GM21515 (cell line): Measurements from ENCODE around the gene BCAS3.
"Not testable (repeated sequence)": the region's sequence is repeated elsewhere in the genome, so short reads cannot be mapped to it uniquely, and the experiment has no call there.

Experiments used
- ATAC-seq: cut with Tn5 transposase; IDR thresholded peaks from one replicate; pipeline ENCODE4 v1.9.1; 2021; ENCODE audit not compliant: unreplicated experiment

BCAS3 gene

DNA sequence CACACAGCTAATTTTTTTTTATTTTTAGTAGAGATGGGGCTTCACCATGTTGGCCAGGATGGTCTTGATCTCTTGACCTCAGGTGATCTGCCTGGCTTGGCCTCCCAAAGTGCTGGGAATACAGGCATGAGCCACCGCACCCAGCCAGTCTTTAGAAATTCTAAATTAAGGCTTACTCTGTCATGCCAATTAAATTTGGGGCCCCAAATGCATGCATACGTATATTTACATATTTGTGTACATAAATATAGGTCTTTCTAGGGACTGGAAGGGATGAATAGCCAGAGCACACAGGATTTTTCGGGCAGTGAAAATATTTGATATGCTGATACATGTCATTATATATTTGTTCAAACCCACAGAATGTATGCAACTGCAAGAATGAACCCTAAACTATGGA is 105.1 kb downstream of the BCAS3 start:
- no peak for ATAC-seq

GRCh38 chr17:60790205-60790604 is 112.6 kb downstream of the BCAS3 start:
- ATAC-seq, result no peak

- no peak for ATAC-seq
Observed at GRCh38 chr17:60792250-60792898, 114.7 kb downstream of the BCAS3 start.

DNA sequence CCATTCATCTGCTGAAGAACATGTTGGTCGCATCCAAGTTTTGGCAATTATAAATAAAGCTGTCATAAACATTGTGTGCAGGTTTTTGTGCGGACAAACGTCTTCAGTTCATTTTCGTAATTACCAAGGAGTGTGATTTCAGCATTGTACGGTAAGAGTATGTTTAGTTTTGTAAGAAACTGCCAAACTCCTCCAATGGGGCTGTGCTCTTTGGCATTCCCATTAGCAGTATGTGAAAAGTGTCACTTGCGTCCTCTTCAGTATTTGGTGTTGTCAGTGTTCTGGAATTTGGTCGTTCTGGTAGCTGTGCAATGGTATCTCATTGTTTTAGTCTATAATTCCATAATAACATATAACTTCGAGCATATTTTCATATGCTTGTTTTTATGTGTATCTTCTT is 120.9 kb downstream of the BCAS3 start:
- no peak for ATAC-seq

DNA sequence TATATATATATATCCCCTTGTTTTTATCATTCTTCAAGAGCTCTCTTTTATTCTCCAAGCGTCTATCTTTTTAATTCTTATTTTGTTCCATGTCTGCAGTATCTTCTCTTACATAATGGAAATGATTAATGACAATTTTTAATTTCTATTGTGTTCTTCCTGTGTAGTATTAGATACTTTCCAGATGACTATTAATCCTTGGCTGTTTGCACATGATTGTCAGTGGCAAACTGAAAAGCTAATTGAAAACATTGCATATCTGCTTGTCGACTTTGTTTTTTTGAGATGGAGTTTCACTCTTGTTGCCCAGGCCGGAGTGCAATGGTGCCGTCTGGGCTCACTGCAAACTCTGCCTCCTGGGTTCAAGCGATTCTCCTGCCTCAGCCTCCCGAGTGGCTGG is 124.7 kb downstream of the BCAS3 start:
- ATAC-seq, result no peak

DNA sequence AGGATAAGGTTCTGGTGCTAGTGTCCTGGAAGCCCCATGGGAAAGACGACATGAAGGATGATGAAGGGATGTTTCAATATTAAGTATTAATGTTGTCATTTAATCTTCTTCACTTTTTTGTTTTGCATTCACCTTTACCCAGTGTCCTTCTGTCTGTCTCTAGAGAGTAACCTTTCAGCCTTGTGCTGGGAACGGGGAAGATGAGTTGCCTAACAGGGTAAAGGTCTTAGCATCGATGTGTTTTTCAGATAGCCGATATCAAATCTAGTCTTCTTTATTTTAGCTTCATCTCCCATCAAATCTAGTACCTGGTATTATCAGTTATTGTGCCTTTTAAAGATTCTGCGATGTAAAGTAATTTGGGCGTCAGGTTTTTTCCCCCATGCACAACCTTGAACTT is 125.4 kb downstream of the BCAS3 start:
- ATAC-seq, result no peak

DNA sequence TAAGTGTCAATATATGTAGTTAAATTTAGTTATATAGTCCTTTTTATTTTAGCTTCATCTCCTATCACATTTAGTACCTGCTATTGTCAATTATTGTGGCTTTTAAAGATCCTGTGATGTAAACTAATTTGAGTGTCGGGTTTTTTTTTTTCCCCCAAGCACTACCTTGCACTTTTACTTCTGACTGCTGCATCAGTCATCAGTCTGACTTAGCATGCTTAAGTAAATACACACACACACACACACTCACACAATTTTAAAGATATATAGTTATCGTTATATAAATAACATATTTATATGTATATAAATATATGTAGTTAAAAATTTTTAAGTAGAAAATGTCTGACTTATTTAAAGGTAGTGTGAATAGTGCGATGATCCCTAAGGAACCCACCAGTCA is 127.2 kb downstream of the BCAS3 start:
- no peak for ATAC-seq

DNA sequence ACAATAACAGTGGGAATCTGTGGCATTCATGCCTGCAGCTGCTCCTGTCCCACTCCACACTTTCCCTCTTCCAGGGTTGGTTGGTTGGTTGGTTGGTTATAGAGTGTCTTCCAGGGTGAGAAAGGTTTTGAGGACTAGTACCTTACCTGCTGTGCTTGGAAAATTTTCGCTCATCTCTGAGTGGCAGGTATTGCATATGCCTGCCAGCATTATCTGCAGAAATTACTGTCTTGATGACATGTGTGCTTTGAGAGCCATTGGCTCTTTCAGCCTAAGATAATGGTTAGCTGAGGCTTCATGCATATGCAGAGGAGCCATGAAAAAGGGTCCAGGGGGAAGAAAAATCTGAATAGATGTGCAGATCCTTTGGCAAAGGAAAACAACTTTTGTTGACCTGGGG is 131.8 kb downstream of the BCAS3 start:
- ATAC-seq, result no peak

DNA sequence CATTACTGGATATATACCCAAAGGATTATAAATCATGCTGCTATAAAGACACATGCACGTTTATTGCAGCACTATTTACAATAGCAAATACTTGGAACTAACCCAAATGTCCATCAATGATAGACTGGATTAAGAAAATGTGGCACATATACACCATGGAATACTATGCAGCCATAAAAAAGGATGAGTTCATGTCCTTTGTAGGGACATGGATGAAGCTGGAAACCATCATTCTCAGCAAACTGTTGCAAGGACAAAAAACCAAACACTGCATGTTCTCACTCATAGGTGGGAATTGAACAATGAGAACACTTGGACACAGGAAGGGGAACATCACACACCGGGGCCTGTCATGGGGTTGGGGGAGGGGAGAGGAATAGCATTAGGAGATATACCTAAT is 137.3 kb downstream of the BCAS3 start:
- ATAC-seq, result not testable (repeated sequence)

DNA sequence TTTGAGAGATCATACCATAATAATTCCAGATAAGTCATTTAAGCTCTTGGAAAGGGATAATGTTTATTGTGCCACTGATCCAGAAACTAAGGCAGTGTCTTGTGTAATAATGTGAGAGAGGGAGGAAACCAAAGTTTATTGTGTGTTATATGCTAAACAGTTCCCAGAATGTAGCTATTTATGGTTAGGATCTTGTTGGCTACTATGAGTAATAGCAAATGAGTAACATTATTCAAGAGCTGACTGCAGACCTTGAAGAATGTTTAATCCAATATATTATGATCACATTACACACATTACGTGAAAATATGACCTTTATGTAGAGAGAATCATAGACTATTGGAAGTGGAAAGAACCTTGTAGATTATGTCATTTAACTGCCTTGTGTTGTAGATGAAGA is 139.5 kb downstream of the BCAS3 start:
- ATAC-seq, result no peak

DNA sequence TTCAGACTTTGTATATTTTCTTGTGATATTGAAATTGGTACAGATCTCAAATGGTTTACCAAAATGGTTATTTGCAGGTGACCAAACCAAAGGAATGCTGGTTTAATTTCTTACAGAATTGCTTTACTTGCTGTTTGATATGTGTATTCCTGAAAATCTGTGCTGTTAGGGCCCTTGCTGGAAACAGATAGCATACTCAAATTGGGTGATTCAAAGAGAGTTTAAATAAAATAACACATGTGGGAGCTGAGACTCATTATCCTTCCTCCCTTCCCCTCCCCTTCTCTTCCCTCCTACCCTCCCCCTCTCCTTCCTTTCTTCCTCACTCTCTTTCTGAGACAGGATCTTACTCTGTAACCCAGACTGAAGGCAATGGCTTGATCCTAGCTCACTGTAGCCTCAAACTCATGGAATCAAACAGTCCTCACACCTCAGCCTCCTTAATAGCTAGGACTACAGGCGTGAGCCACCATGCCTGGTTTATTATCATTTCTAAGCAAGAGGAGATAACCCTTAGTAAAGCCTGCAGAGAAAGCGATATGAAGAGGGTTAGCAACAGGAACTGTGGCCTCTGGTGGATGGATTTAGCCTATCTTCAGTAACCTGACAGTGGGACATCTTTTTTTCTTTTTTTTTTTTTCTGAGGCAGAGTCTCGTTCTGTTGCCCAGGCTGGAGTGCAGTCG is 141.9 kb downstream of the BCAS3 start:
- ATAC-seq, result no peak

DNA sequence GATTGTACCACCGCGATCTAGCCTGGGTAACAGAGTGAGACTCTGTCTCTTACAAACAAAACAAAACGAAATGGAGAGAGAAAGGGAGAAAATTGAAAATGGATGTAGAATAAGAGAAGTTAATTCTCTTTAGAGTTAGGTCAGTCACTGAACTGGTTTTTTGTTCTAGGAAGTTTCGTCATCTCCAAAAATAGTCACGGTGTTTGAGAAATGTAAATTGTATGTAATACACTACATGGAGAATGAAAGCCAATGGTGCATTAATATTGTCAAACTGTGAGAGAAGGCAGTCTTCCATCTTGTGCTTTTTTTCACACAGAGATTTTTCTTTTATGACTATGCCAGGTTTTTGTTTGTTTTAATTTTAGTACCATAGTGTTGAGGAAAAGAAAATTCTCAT is 145.9 kb downstream of the BCAS3 start:
- no peak for ATAC-seq

GRCh38 chr17:60825351-60825750 is 147.7 kb downstream of the BCAS3 start:
- no peak for ATAC-seq

- no peak for ATAC-seq
Observed at GRCh38 chr17:60827943-60828342, 150.3 kb downstream of the BCAS3 start.

GRCh38 chr17:60832151-60832585 is 154.5 kb downstream of the BCAS3 start:
- no peak for ATAC-seq

DNA sequence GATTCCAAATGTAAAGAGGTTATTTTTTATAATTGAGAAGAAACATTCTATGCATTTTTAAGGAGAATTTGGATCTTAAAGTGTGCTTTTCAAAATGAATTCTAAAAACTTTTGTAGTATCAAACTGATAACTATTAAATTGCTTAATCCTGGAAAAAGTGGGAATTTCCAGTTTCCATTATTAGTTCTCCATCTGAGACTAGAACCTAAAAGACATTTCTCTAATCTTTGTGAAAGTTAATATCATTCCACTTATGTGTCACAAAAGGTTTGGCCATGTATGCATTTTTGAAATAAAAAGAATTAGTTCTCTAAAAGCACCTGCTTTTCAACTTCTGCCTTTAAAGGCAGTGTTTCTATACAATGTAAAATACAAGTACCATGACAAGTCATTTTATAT is 155.0 kb downstream of the BCAS3 start:
- ATAC-seq, result no peak

GRCh38 chr17:60840456-60840855 is 162.8 kb downstream of the BCAS3 start:
- no peak for ATAC-seq

GRCh38 chr17:60845012-60845411 is 167.4 kb downstream of the BCAS3 start:
- no peak for ATAC-seq

DNA sequence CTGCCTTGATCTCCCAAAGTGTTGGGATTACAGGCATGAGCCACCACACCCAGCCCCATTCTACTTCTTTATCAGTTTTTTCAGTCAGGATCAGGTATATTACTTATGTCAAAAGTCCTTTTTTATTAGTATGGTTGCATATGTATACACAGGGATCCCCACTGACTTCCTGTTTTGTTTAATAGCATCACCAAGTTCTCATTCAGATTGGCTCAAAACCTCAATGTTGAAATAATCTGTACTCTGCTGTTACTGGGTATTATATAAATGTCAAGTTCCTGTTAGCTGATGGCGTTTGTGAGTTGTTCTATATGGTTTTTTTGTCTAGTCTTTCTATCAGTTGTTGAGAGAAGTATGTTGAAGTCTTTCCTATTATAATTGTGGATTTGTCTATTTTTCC is 168.5 kb downstream of the BCAS3 start:
- ATAC-seq, result no peak

- ATAC-seq, result no peak
Observed at GRCh38 chr17:60851181-60851580, 173.5 kb downstream of the BCAS3 start.

- no peak for ATAC-seq
Observed at GRCh38 chr17:60857556-60858080, 180.0 kb downstream of the BCAS3 start.

DNA sequence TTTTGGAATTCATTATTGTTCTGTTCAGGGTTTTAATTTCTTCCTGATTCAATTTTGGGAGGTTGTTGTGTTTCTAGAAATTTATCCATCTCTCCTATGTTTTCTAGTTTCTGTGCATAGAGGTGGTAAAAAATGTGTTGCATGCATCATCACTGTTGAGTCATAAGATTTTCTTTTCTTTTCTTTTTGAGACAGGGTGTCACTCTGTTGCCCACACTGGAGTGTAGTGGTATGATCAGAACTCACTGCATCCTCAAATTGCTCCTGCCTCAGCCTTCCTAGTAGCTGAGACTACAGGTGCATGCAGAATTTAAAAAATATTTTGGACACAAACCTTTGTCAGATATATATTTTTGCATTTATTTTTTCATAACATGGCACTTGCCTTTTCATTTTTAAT is 184.8 kb downstream of the BCAS3 start:
- no peak for ATAC-seq
